PC-9 (cell line): Measurements from ENCODE around the gene C2orf78. TPM values are rescaled to one million over a fixed set of nuclear protein-coding genes. Genes with fewer than 3 reads are reported as not detected.

Experiments
- BruUV-seq: library from RNA; stranded (reverse); fragments of 400-500 nt; replicated peaks from 2 replicates; lab custom pipeline; 2021; lab: Mats Ljungman, UMichigan
- CTCF ChIA-PET: fragments of 300-600 bp; sonication (Branson Sonifier 250); formaldehyde crosslinking; loops from one replicate; lab custom pipeline; 2022; ENCODE audit warnings: antibody characterized with exemption; lab: Charles Lee
- POLR2A ChIA-PET: fragments of 300-600 bp; sonication (Branson Sonifier 250); formaldehyde crosslinking; loops from one replicate; lab custom pipeline; 2022; ENCODE audit warnings: antibody characterized with exemption; ENCODE audit not compliant: unreplicated experiment; lab: Charles Lee
- DNase-seq, 2 experiments: peaks; one replicate each; pipeline versions ENCODE4 v3.0.0 to v3.0.0-alpha.2; 2015 to 2022; ENCODE audit warnings: mixed read lengths in 1 of 2
- H2AFZ ChIP-seq: fragments of 200-600 bp; sonication (generic); 2 replicates; pipeline ENCODE4 v1.8.1; 2017; ENCODE audit warnings: antibody characterized with exemption
- H3F3A ChIP-seq: fragments of 200-600 bp; sonication (generic); 2 replicates; pipeline ENCODE4 v1.8.1; 2017; ENCODE audit warnings: antibody characterized with exemption, mild to moderate bottlenecking, low read depth; ENCODE audit not compliant: insufficient read depth
- H3K27ac ChIP-seq: fragments of 200-600 bp; sonication (generic); 2 replicates; pipeline ENCODE4 v1.6.1; 2016; ENCODE audit warnings: mixed run types
- H3K27me3 ChIP-seq: fragments of 200-600 bp; sonication (generic); 2 replicates; pipeline ENCODE4 v1.6.1; 2016; ENCODE audit warnings: low read depth, mixed run types; ENCODE audit not compliant: insufficient read depth
- H3K36me3 ChIP-seq: fragments of 200-600 bp; sonication (generic); 2 replicates; pipeline ENCODE4 v1.6.1; 2016; ENCODE audit warnings: low read depth, mixed run types
- H3K4me1 ChIP-seq: fragments of 200-600 bp; sonication (generic); replicated peaks from 2 replicates; pipeline ENCODE4 v1.6.1; 2016; ENCODE audit warnings: mixed run types; ENCODE audit not compliant: insufficient read depth
- H3K4me2 ChIP-seq: fragments of 200-600 bp; sonication (generic); 2 replicates; pipeline ENCODE4 v1.6.1; 2017; ENCODE audit warnings: mixed run types
- H3K4me3 ChIP-seq: fragments of 200-600 bp; sonication (generic); 2 replicates; pipeline ENCODE4 v1.6.1; 2016; ENCODE audit warnings: mixed run types
- H3K79me2 ChIP-seq: fragments of 200-600 bp; sonication (generic); 2 replicates; pipeline ENCODE4 v1.6.1; 2017; ENCODE audit warnings: low read depth, mixed run types
- H3K9me2 ChIP-seq: fragments of 200-600 bp; sonication (generic); 2 replicates; pipeline ENCODE4 v1.8.1; 2017; ENCODE audit warnings: mild to moderate bottlenecking; ENCODE audit not compliant: insufficient read depth
- H3K9me3 ChIP-seq: fragments of 200-600 bp; sonication (generic); 2 replicates; pipeline ENCODE4 v1.8.1; 2016; ENCODE audit warnings: low read depth; ENCODE audit not compliant: insufficient read depth
- H4K20me1 ChIP-seq: fragments of 200-600 bp; sonication (generic); 2 replicates; pipeline ENCODE4 v1.8.1; 2017; ENCODE audit not compliant: insufficient read depth
- CTCF ChIP-seq: fragments of 200-600 bp; sonication (generic); conservative IDR thresholded peaks from 2 replicates; pipeline ENCODE4 v1.6.1; 2017; ENCODE audit warnings: mixed run types, antibody characterized with exemption, mild to moderate bottlenecking, moderate library complexity
- EZH2 ChIP-seq: fragments of 200-600 bp; sonication (generic); IDR thresholded peaks from 2 replicates; pipeline ENCODE4 v1.8.0; 2017; ENCODE audit warnings: antibody characterized with exemption, low read depth
- intact Hi-C: fragments of 100-400 bp; cut with micrococcal nuclease; formaldehyde crosslinking; loops from one replicate; pipeline ENCODE4 v1.10.0; 2022; ENCODE audit not compliant: unreplicated experiment
- total RNA-seq: library from RNA; stranded (reverse); gene quantifications from 2 replicates; pipeline ENCODE4 v1.2.3, GENCODE V29; 2021

C2orf78 gene
- total RNA-seq, 1 experiment from 2014 or later, result not detected

- no peaks in the 10 kb centered on the region for H3K9me3 ChIP-seq
- peaks cover 45% of the 10 kb centered on the region for H3K79me2 ChIP-seq
- peaks cover 36% of the 10 kb centered on the region for H3K4me1 ChIP-seq
- no peak overlapping the region for H3K4me3 ChIP-seq
- H3F3A ChIP-seq, result peaks cover 8% of the 10 kb centered on the region; the same call in 1 of the 2 replicates
- ChIA-PET CTCF (no interaction called here), POLR2A (no interaction called here)
- H3K36me3 ChIP-seq, result peaks cover 29% of the 10 kb centered on the region
- 0 out of 2 replicates have a peak overlapping the region, but pooled peaks have one; percentile 13 for H3K4me2 ChIP-seq
- BruUV-seq, result no TSS peak
- no peak overlapping the region for H2AFZ ChIP-seq
- H3K9me2 ChIP-seq, result no peaks in the 10 kb centered on the region
- no peaks in the 10 kb centered on the region; the same call in 1 of the 2 replicates for H4K20me1 ChIP-seq
- no peaks in the 10 kb centered on the region for H3K27me3 ChIP-seq
- TF ChIP-seq CTCF, result no peak
- TF ChIP-seq EZH2, result no peak
- peak overlapping the region; percentile 11; the same call in 1 of the 2 replicates for H3K27ac ChIP-seq
- peak in 1 of 2 experiments; percentile 80 for DNase-seq
- intact Hi-C loops, result no loop called here
Measured at GRCh38 chr2:73832930-73833329, 48.9 kb downstream of the C2orf78 start.

- no peaks in the 10 kb centered on the region; the same call in 1 of the 2 replicates for H3F3A ChIP-seq
- no peak overlapping the region for H3K4me2 ChIP-seq
- CTCF ChIA-PET, result no interaction called here
- no peak overlapping the region for H3K27ac ChIP-seq
- H2AFZ ChIP-seq, result no peak overlapping the region
- peaks cover 27% of the 10 kb centered on the region for H3K36me3 ChIP-seq
- BruUV-seq, result no TSS peak
- no peaks in the 10 kb centered on the region for H3K9me3 ChIP-seq
- H4K20me1 ChIP-seq, result peaks cover 11% of the 10 kb centered on the region; the same call in 1 of the 2 replicates
- H3K9me2 ChIP-seq, result no peaks in the 10 kb centered on the region
- TF ChIP-seq CTCF, result no peak
- DNase-seq, result no peak
- peaks cover 14% of the 10 kb centered on the region for H3K4me1 ChIP-seq
- no peaks in the 10 kb centered on the region for H3K27me3 ChIP-seq
- H3K4me3 ChIP-seq, result no peak overlapping the region
- intact Hi-C loops, result no loop called here
- POLR2A ChIA-PET, result no interaction called here
- peaks cover 21% of the 10 kb centered on the region for H3K79me2 ChIP-seq
Measured at GRCh38 chr2:73836141-73836943, 52.4 kb downstream of the C2orf78 start.

GRCh38 chr2:73837847-73838585 lies 54.0 kb downstream of the C2orf78 start:
- DNase-seq, result no peak
- no TSS peak for BruUV-seq
- intact Hi-C loops, result no loop called here
- Histone ChIP-seq H3K79me2 (peaks cover 6% of the 10 kb centered on the region; the same call in 1 of the 2 replicates), H3K9me3 (no peaks in the 10 kb centered on the region), H3K27ac (no peak overlapping the region), H4K20me1 (peaks cover 15% of the 10 kb centered on the region; the same call in 1 of the 2 replicates), H3K4me2 (no peak overlapping the region), H2AFZ (no peak overlapping the region), H3F3A (no peaks in the 10 kb centered on the region), H3K4me3 (no peak overlapping the region), H3K27me3 (no peaks in the 10 kb centered on the region), H3K36me3 (peaks cover 15% of the 10 kb centered on the region), H3K9me2 (no peaks in the 10 kb centered on the region), H3K4me1 (peaks cover 3% of the 10 kb centered on the region)
- POLR2A ChIA-PET, result interaction anchor here (0.6 kb wide), 2 partner anchors 213 to 286 kb away, joined by 6 to 8 read pairs; no protein-coding TSS in a partner anchor
- no peak for TF ChIP-seq CTCF
- no peak for TF ChIP-seq EZH2
- CTCF ChIA-PET, result no interaction called here
